Cardiac atrium fibroblast (primary cell): ENCODE measurements around the gene ZNF777. TPM values are rescaled to one million over a fixed set of nuclear protein-coding genes. Genes with fewer than 3 reads are reported as not detected.

ENCODE experiments used
- total RNA-seq: library from RNA; depleted of rRNA; stranded (reverse); fragments of >200 nt; gene quantifications from 2 replicates; pipeline ENCODE4 v1.2.3, GENCODE V29; 2015

The ZNF777 gene
- 11.7 and 12.6 TPM in 2 replicates for total RNA-seq

DNA sequence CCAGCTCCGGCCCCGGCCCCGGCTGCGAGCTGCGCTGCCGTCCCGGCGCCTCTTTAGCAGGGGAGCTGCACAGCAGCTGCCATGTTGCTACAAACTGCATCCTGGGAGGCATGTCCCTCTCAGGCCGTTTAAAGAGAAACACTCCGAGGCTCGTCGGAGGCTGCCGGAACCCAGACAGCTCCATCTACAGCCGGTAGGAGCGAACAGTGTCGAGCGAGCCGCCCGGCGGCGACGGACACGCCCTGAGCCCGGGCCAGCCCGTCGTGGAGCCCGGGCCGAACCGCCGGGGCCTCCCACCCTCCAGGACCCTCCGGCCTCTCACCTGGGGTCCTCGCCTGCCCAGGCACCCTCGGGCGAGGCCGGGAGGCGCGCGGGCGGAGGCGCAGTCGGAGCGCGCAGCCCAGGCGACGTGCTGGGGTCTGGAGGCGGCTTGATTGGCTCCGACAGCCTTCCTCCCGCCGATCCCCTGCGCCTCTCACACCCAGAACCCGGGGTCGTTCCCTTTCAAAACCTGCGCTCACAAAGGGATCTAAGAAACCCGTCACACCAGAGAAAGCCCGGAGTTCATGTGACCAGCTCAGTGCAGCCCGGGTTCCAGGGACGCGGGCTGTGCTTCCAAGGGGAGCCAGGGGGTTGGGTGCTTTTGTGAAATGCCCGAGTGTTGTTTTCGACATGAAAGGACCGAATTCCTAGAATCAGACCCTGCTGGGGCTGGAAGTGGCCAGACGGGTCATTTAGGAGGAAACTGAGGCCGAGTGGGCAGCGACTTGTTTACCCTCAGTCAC is at the start of gene ZNF777:
TSS of gene ZNF777 (minus strand) at position 570 of the 785 bp plus-strand sequence. CDS start 5,040 bp downstream, outside the sequence.

DNA sequence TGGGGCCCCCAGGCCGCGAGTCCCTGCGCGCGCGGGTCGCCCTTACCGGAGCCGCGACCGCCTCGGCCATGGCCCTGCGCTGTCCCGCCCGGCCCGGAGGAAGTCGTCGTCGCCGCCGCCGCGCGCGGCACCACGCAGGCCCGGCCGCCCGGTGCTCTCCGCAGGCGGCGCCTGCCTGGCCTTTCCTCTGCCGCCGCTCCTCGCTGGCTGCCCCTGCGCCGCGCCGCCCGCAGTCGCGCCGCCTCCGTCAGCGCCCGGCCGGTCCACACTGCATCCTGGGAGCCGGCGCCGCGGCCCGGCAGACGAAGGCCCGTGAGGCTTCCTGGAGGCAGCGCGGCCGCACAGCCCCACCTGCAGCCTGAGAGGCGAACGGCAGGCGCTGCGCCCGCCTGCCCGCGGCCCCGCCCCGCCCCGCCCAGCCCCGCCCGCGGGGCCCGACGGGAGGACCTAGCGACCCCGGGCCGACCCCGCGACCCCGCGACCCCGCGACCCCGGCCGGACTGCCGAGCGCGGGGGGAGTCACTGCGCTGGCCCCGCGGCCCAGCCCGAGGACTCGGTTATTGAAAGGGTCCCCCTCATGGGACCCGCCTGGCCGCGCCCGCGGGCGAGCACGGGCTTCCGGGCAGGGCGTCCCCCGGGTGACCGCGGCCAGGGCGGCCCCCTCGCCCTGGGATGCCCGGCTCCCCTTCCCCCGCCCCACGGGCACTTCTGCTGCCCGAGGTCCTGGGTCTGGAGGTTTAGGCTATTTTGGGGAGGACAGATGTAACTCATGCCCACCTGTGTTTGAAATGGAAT is 36.8 kb upstream of the ZNF777 start, which contains the start of gene ZNF746:
TSS of gene ZNF746 (minus strand) at position 343 of the 795 bp plus-strand sequence. CDS start at position 70, 273 bp downstream.

Other genes starting within 250 kb of the ZNF777 start
- 3.1 and 3.8 TPM in 2 replicates for gene ZNF212, start 221.4 kb downstream of the ZNF777 start, total RNA-seq
- 4.9 and 10.8 TPM in 2 replicates for gene ZNF783, start 198.9 kb downstream of the ZNF777 start, total RNA-seq
- 13.5 and 17.0 TPM in 2 replicates for gene ZNF746, start 36.7 kb upstream of the ZNF777 start, total RNA-seq